GM18519 (cell line): ENCODE measurements around the gene ZGPAT.

Experiments used
- ATAC-seq: cut with Tn5 transposase; IDR thresholded peaks from one replicate; pipeline ENCODE4 v1.9.1; 2021; ENCODE audit warnings: mild to moderate bottlenecking, moderate library complexity; ENCODE audit not compliant: unreplicated experiment, low FRiP score

The ZGPAT gene

DNA sequence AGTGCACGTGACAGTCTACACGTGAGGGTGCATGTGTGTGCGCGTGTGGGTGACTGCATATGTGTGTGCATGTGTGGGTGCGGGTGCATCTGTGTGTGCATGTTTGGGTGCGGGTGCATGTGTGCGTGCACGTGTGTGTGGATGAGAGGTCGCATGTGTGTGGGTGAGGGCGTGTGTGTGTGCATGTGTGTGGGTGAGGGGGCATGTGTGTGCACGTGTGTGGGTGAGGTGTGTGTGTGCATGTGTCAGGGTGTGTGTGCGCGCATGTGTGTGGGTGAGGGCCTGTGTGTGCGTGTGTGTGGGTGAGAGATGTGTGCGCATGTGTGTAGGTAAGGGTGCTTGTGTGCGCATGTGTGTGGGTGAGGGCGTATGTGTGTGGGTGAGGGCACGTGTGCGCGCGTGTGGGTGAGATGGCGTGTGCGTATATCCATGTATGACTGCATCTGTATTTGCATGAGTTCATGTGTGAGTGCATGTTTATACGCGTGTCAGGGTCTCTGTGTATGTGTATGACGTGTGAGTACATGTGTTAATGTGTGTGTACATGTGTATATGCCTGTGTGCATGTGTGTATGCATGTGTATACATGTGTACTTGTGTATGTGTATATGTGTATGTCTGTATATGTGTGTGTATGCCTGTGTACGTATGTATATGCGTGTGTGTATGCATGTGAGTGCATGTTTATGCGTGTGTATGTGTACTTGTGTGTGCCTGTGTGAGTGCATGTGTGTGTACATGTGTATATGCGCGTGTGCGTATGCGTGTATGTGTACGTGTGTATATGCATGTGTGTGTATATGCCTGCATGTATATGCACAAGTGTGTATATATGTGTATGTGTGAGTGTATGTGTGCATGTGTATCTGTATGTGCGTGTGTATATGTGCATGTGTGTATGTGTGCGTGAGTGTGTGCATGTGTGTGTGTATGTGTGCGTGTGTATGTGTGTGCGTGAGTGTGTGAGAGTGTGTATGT, 24.6 kb downstream of the ZGPAT start:
- ATAC-seq, result no peak

DNA sequence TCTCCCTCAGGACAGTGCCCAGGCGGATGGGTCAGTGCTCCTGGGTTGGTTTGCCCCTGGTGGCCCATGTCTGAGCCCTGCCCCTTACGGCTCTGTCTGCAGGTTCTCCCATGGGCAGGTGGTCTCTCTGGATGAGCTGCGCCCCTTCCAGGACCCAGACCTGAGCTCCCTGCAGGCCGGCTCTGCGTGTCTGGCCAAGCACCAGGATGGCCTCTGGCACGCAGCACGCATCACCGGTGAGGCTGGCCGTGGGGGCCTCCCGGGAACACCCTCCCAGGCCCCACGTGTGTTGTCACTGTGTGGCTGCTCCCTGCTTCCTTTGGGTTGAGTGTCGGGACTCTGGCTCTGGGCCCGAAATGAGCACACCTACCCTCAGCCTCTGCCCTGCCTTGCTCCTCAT, 25.3 kb downstream of the ZGPAT start:
- ATAC-seq, result no peak

DNA sequence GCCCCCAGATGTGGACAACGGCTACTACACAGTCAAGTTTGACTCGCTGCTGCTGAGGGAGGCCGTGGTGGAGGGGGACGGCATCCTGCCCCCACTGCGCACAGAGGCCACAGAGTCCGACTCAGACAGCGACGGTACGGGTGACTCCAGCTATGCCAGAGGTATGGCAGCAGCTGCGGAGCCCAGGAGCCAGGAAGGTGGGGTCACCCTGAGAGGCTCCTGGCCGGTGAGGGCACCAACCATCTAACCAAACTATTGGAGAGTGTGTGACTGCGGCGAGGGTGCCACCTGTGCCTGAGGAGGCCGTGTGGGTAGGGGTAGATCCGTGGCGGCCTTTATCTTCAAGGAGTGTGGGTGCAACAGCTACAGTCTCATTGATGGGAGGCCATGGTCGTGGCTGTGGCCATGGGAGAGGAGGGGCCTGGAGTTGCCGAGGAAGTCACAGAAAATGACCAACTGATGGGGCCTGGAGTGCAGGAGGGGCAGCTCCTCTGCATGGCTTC, 25.8 kb downstream of the ZGPAT start:
- no peak for ATAC-seq

DNA sequence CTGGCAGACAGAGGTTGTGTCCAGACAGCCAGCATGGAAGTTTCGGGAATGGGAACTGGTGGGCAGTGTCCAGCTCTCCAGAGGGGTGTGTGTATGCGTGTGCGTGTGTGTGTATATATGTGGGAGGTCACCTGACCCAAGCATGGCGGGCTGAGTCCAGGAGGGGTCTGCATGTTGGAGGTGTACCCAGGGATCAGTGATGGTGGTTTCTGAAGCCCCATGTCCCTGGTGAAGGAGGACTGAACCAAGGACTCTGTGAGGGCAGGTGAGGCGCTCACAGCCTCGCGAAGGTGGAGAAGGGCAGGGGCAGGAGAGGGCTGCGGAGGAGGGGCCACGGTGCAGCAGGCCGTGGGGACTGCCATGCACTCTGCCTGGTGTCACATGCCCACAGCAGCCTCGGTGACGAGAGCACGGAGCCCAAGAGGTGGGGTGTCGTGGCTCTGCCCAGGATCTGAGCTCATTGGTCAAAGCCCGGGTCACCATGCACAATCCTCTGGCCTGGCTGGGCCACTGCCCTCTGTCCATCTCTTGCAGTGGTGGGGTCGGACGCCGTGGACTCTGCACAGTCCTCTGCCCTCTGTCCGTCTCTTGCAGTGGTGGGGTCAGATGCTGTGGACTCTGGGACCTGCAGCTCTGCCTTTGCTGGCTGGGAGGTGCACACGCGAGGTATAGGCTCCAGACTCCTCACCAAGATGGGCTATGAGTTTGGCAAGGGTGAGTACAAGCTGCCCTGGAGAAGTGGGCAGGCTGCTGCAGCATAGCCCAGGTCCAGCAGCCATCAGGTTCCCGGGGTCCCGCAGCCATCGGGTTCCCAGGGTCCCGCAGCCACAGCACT, 26.5 kb downstream of the ZGPAT start:
- no peak for ATAC-seq

DNA sequence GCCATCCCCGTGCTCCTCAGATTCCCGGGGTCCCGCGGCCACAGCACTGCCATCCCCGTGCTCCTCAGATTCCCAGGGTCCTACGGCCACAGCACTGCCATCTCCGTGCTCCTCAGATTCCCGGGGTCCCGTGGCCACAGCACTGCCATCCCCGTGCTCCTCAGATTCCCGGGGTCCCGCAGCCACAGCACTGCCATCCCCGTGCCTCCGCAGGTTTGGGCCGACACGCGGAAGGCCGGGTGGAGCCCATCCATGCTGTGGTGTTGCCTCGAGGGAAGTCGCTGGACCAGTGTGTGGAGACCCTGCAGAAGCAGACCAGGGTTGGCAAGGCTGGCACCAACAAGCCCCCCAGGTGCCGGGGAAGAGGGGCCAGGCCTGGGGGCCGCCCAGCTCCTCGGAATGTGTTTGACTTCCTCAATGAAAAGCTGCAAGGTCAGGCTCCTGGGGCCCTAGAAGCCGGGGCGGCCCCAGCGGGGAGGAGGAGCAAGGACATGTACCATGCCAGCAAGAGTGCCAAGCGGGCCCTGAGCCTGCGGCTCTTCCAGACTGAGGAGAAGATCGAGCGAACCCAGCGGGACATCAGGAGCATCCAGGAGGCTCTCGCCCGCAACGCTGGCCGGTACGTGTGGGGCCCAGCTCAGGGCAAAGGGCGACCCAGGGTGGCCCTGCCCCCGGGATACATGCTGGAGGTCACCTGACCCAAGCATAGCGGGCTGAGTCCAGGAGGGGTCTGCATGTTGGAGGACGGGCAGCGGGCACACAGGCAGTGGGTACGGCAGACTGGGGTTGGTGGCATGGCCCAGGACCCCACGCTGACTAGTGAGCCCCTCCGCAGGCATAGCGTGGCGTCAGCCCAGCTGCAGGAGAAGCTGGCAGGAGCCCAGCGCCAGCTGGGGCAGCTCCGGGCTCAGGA, 27.4 kb downstream of the ZGPAT start:
- ATAC-seq, result no peak

DNA sequence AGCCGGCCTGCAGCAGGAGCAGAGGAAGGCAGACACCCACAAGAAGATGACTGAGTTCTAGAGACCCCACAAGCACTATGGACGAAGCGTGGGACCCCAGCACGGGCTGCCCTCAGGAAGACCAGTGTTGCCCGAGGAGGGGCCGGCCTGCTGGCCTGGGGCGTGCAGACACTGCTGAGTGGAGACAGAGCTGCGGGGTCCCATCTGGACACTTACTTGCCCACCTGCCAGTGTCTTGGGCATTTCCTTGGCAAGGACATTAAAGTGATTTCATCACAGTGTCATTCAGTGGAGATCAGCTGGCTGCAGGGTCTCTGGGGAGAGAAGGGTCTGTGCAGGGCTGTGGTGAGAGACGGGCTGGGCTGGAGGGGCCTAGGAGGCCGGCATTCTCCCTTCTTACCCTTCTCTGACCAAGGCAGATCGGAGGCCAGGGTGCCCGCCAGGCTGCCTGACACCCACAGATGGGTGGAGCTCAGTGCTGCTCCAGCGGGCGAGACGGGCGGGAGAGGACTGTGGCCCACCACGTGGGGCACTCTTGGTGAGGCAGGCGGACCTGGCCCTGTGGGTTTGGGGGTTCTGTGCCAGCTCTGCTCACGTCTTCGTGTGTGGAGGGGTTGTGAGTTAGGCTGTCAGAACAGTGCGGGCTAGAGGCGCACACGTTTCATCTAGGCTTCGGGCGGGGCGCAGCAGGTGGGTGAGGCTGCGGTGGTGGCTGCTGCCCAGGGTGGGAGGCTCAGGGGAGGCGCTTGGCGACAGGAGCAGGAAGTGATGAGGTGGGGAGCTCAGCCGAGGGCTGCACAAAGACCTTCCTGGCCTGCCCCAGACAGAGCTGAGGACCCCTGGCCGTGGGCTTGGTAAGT, 28.2 kb downstream of the ZGPAT start, which contains the start of gene LIME1:
TSS of gene LIME1 (plus strand) at position 806 of the 860 bp plus-strand sequence. CDS start 886 bp downstream, outside the sequence.
- no peak for ATAC-seq

DNA sequence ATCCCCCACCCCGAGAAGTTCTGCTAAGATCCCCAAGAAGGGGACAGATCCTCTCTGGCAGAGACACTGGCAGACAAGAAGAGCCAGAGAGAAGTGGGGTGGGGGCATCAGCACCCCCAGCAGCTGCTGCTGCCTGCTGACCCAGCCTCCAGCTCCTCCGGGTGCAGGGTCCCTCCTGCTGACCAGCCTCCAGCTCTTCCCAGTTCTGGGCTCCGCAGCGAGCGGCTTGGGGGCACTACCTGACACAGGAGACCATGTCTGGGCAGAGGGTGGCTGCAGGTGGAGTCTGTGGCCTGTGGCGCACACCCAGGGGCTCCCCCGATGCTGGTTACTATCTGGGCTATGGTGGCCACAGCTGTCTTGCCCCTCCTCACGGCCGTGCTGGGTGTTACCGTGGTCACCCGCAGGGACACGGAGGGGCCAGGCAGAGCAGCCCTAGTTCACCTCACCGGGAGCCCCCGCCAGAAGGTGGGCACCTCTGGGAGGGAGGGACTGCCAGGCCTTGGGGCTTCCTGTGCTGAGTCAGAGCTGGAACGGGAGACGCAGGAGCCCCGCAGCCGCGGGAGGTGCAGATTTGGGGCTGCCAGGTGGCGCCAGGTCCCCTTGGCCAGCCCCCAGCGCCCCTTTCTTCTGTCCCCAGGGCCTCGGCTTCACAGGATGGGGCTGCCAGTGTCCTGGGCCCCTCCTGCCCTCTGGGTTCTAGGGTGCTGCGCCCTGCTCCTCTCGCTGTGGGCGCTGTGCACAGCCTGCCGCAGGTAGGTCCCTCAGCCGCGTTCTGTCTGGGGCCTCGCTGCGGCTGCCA, 29.3 kb downstream of the ZGPAT start:
- no peak for ATAC-seq

DNA sequence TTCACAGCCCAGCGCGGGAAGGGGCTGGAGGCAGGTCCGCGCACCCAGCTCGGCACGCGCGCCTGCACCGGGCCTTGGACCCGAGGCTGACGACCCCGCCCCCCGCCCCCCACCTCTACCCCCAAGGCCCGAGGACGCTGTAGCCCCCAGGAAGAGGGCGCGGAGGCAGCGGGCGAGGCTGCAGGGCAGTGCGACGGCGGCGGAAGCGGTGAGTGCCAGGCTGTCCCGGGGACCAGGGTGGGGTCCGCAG, 29.8 kb downstream of the ZGPAT start:
- ATAC-seq, result no peak

DNA sequence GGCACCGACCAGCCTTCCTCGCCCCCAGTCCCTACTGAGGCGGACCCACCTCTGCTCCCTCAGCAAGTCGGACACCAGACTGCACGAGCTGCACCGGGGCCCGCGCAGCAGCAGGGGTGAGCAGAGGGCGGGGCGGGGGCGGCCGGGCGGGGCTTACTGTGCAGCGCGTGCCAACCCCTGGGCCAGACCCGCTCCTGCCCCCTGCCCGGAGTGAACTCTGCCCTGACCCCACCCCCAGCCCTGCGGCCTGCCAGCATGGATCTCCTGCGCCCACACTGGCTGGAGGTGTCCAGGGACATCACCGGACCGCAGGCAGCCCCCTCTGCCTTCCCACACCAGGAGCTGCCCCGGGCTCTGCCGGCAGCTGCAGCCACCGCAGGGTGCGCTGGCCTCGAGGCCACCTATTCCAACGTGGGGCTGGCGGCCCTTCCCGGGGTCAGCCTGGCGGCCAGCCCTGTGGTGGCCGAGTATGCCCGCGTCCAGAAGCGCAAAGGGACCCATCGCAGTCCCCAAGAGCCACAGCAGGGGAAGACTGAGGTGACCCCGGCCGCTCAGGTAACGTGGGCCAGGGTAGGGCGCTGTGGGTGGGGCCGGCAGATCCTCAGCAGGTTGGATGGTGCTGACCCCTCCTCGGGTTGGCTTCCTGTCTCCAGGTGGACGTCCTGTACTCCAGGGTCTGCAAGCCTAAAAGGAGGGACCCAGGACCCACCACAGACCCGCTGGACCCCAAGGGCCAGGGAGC, 30.3 kb downstream of the ZGPAT start:
- no peak for ATAC-seq

DNA sequence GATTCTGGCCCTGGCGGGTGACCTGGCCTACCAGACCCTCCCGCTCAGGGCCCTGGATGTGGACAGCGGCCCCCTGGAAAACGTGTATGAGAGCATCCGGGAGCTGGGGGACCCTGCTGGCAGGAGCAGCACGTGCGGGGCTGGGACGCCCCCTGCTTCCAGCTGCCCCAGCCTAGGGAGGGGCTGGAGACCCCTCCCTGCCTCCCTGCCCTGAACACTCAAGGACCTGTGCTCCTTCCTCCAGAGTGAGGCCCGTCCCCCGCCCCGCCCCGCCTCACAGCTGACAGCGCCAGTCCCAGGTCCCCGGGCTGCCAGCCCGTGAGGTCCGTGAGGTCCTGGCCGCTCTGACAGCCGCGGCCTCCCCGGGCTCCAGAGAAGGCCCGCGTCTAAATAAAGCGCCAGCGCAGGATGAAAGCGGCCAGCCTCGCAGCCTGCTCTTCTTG, 30.9 kb downstream of the ZGPAT start:
- no peak for ATAC-seq

DNA sequence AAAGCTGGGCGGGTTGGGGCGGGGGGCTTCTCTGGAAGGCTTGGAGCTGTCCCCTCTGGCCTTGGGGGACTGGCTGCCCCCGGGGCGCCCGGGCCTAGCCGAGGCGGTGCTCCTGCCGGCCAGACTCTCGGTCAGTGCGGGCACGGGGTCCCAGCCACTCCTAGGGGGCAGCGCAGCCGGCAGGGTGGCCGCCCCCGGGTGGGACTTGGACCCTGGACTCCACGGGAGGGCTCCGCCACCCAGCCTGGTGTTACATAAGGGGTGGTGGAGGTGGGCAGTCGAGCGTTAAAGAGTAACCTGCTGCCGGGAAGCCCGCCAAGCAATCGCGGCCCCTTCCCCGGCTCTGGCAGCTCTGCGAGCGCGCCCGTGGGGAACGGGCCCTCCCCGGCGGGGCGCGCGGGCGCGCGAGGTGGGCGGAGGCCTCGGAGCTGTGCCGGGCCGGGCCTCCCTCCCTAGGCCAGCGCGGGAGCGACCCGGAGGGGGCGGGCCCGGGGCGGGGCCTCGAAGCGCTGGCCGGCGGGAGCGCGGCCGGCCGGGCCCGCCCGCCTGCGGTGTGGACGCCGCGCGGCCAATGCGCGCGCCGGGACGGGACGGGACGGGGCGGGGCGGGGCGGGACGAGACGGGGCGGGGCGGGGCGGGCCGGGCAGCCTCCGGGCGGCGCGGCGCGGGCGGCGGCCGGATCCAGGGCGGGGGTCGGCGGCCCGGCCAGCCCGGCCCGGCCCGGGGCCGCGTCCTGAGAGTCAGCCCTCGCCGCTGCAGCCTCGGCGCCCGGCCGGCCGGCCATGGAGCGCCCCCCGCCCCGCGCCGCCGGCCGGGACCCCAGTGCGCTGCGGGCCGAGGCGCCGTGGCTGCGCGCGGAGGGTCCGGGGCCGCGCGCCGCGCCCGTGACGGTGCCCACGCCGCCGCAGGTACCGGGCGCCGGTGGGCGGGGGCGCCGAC, 31.6 kb downstream of the ZGPAT start, which contains the start of gene SLC2A4RG:
TSS of gene SLC2A4RG (plus strand) at position 647 of the 940 bp plus-strand sequence. CDS start at position 784, 137 bp downstream.
- ATAC-seq, result no peak

DNA sequence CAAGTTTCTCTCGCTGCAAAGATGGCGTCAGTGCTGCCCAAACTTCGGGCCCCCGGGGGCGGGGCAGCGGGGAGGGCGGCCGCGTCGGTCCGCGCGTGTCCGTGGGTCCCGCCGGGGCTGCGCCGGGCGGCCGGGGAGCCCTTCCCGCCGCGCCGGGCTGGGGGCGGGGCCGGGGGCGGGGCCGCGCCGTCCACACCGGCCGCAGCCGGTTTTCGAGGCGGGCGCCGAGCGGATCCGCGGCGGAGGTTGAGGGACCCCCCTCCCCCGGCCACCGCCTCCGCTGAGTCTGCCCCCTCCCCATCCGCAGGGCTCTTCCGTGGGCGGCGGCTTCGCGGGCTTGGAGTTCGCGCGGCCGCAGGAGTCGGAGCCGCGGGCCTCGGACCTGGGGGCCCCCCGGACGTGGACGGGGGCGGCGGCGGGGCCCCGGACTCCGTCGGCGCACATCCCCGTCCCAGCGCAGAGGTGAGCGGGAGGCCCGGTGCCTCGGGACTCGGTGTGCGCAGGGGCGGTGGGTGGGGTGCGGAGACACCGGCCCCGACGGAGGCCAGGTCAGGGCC, 32.3 kb downstream of the ZGPAT start:
- no peak for ATAC-seq

DNA sequence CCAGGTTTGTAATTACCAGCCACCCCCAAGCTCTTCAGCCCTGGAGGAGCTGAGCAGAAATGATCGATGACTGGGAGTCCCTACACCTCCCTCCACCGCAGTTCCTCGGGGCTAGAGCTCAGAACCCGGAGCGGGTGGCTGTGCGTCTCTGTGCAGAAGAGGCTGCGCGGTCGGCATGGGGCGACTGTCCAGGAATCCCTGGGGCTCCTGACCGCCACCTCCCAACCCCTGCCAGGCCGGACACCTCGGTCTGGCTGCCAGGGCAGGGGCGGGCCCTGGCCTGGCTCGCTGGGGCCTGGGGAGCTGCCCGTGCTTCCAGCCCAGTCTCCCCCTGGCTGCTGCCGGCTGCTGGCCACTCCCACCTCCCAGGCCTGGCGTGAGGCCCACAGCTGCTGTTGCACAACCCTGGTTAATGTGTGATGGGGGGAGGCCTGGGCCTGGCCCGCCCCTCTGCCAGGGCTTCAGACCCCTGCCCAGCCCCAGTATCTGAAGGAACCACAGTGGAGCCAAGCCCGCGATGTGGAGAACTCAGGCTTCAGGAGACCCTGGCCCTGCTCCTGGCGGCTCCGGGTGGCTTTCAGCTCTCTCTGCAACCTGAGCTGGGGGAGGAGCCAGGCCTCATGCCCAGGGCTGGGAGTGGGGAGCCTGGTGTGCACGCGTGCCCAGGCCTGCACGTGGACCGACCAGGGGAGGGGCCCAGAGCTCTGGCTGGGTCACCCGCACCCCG, 33.0 kb downstream of the ZGPAT start:
- no peak for ATAC-seq

DNA sequence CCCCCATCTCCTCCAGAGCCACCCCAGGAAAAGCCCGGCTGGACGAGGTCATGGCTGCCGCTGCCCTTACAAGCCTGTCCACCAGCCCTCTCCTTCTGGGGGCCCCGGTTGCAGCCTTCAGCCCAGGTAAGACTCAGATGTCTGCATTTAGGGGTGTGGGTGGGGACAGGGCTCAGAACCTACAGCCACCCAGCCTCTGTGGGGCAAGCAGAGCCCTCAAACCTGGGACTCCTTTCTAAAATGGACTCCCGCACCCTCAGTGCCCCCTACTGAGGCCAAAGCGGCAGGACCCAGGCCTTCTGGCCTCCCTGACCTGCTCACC, 33.5 kb downstream of the ZGPAT start:
- ATAC-seq, result no peak

DNA sequence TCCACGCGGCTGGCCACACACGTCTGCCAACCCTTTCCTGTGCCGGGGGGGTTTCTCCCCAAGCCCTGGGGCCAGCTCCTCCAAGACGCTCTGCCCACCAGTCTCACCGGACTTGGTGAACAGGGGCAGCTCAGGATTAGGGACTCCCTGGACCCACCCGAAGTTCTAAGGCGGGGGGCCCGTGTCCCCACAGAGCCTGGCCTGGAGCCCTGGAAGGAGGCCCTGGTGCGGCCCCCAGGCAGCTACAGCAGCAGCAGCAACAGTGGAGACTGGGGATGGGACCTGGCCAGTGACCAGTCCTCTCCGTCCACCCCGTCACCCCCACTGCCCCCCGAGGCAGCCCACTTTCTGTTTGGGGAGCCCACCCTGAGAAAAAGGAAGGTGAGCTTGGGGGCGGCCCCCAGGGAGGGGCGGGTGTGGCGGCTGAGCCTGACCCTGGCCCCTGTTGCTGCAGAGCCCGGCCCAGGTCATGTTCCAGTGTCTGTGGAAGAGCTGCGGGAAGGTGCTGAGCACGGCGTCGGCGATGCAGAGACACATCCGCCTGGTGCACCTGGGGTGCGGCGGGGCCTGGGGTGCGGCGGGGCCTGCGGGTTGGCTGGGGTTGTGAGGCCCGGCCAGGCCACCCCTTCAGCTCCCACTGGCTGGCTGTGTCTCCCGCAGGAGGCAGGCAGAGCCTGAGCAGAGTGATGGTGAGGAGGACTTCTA, 34.0 kb downstream of the ZGPAT start:
- no peak for ATAC-seq
